GM18502 (cell line): ENCODE results near the gene PHC3.

Experiments used
- ATAC-seq: cut with Tn5 transposase; IDR thresholded peaks from one replicate; pipeline ENCODE4 v1.9.1; 2021; ENCODE audit warnings: mild to moderate bottlenecking; ENCODE audit not compliant: unreplicated experiment, poor library complexity

PHC3 gene

DNA sequence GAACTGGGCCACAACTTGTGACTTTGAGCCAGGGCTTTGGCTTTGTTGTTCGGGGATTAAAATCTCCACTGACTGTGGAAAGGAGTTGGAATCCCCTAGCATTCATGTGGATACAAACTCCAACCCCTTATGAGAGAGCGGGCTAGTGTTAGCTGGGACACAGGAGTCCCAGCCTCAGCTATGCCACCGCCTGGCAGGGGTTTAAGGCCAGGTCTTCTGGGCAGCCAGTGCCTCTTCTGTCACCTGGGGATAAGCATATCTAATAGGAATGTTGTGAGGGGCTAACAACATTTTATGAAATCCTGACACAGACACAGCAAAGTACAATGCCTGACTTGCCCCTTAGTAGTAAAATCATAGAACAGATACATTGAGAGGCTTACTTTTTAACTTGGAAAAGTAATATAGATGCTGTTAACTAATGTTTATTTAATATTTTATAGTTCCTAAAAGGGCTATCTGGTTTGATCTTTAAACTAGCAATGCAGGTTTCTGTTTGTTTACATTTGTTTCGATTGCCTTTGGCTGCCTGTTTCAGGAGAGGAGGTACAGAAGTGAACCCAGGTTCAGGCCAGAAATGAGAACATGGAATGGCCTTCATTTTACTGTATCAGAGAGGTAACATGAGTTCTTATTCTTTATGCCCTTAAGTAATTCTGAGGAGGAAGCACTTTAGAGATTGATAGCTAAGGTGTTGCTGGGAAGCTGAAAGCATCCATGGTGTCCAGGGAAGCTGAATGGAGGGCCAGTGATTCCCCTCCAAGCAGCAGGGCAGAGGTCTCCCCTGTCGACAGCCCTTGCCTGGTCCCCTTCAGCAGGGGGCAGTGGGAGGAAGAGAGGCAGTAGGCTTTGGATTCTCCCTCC lies 135.0 kb downstream of the PHC3 start:
- ATAC-seq: no peak

DNA sequence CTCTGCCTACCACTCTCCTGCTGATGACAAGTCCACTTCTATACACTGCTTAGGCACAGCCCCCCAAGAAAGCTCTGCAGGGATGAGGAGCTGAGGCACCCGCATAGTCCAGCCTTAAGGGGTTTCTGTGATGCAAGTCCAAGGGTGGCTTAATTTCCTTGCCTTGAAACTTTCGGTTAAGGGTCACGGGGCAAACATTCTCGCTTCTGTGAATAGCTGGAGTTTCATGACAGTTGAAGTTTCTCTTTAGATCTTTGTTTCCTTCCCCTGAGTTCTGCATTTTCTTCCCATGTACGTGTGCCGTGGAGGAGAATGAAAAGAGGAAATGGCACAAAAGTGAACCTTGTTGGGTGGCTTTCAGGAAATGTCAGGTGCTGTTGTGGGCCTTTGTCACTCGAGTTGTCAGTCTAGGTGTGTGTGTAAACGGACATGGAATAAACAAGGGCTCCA lies 136.7 kb downstream of the PHC3 start:
- ATAC-seq: peak; percentile 82

DNA sequence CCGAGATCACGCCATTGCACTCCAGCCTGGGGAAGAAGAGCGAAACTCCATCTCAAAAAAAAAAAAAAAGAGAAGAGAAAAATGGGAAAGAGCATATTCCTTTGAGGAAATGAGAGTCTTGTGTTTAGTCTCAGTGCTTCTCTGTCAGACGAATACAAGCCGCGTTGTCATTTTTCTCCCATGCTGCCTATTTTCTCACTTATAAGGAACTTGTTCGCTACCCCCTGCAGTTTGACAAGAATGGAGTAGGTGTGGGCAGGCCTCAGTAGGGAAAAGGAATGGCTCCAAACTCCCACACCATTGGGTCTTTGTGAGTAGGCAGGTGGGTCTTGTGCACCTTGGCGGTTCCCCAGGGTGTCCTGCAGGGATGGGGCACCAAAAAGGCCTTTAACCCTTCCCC lies 137.3 kb downstream of the PHC3 start:
- ATAC-seq: no peak

DNA sequence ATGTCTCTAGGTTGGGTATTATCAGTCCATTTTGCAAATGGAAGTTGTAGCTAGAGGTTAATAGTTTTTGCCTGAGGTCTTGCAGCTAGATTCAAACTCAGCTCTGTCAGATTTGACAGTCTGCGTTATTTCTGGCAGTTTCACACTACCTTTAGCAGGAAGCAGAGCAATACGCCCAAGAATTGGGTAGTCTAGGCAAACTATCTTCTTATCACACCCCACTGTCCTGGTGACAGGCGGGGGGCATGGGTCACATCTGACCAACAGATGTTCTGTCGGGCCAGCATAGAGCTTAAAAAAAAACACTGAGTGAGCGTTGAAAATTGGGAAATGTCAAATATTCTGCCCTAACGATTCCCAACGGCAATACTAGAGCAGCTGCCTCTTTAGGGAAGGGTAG lies 138.0 kb downstream of the PHC3 start:
- ATAC-seq: no peak

DNA sequence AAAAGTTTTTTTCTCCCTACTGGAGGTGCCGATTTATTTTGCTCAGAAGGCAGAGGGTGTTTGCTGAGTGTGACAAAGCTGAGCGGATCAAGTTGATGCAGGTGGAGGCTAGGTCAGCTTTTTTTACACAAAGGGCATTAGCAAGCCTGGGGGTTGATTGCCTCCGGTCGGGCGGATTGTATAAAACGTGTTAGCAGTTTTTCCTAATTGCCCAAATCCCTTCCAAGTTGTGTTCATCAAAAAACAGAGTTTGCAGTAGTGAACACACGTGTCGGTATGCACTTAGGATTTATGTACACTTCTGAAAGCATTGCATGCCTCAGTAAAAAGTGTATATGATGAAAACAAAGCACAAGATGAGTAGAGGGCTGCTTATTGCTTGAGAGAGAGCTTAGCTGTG lies 141.1 kb downstream of the PHC3 start:
- ATAC-seq: no peak

DNA sequence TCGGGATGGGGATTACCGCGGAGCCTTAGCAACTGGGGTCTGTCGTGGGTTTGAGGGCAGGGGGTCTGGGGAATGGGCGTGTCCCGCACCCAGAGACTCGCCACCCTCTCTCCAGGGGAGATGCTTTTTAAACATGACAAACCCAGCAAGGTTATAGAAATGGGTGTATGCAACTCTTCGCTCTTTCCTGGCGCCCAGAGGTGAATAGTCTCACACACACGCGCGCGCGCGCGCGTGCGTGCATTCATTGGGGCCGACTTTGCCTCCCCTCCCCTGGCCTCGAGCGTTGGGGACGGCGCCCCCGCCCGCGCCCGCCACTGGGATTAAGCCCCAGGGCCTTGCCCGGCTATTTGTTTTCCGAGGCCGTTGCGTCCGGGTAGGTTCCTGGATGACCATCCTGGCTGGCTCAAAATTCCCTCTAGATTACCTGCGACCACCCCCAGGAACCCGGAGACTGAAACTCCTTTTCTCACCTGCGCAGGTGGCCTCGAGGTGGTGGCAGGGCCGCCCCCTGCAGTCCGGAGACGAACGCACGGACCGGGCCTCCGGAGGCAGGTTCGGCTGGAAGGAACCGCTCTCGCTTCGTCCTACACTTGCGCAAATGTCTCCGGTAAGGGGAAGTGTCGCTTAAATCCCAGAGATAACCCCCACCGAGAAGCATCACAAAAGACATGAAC lies 143.0 kb downstream of the PHC3 start:
- peak; percentile 23 for ATAC-seq
